H9 (cell line): Measurements from ENCODE around the gene HECTD3. TPM values are rescaled to one million over a fixed set of nuclear protein-coding genes. Genes with fewer than 3 reads are reported as not detected.

Experiments
- DNase-seq: peaks from one replicate; pipeline ENCODE4 v3.0.0-alpha.2; 2017
- H2AFZ ChIP-seq: one replicate; pipeline ENCODE4 v1.6.1; 2013; ENCODE audit warnings: mild to moderate bottlenecking, low read length, control low read depth, moderate library complexity
- H2AK5ac ChIP-seq: 2 replicates; pipeline ENCODE4 v1.6.1; 2013; ENCODE audit warnings: low read length, control low read depth, mixed read lengths; ENCODE audit not compliant: insufficient read length
- H2BK120ac ChIP-seq: one replicate; pipeline ENCODE4 v1.6.1; 2013; ENCODE audit warnings: low read depth, mild to moderate bottlenecking, low read length, control low read depth, inconsistent platforms; ENCODE audit not compliant: poor library complexity, severe bottlenecking
- H2BK12ac ChIP-seq: 2 replicates; pipeline ENCODE4 v1.6.1; 2013; ENCODE audit warnings: low read length, control low read depth, mixed read lengths, low read depth; ENCODE audit not compliant: insufficient read length
- H2BK15ac ChIP-seq: 2 replicates; pipeline ENCODE4 v1.6.1; 2013; ENCODE audit warnings: low read depth, low read length, control low read depth
- H2BK20ac ChIP-seq: one replicate; pipeline ENCODE4 v1.6.1; 2013; ENCODE audit warnings: low read depth, mild to moderate bottlenecking, low read length, control low read depth, inconsistent platforms; ENCODE audit not compliant: poor library complexity, severe bottlenecking
- H2BK5ac ChIP-seq: 2 replicates; pipeline ENCODE4 v1.6.1; 2013; ENCODE audit warnings: low read length, control low read depth, mixed read lengths; ENCODE audit not compliant: insufficient read length
- H3K14ac ChIP-seq: 2 replicates; pipeline ENCODE4 v1.6.1; 2013; ENCODE audit warnings: low read length, control low read depth; ENCODE audit not compliant: insufficient read depth
- H3K18ac ChIP-seq: 2 replicates; pipeline ENCODE4 v1.6.1; 2013; ENCODE audit warnings: low read depth, mild to moderate bottlenecking, mixed read lengths, low read length, control low read depth; ENCODE audit not compliant: insufficient read length
- H3K23ac ChIP-seq: 2 replicates; pipeline ENCODE4 v1.6.1; 2013; ENCODE audit warnings: low read length, control low read depth, mixed read lengths, low read depth; ENCODE audit not compliant: insufficient read length
- H3K23me2 ChIP-seq: 2 replicates; pipeline ENCODE4 v1.6.1; 2013; ENCODE audit warnings: low read depth, mild to moderate bottlenecking, mixed read lengths, low read length, control low read depth; ENCODE audit not compliant: insufficient read length, poor library complexity, severe bottlenecking
- H3K27ac ChIP-seq: 2 replicates; pipeline ENCODE4 v1.5.1; 2013; ENCODE audit warnings: low read length, control low read depth, mixed read lengths, low read depth; ENCODE audit not compliant: insufficient read length
- H3K27me3 ChIP-seq: 2 replicates; pipeline ENCODE4 v1.6.1; 2013; ENCODE audit warnings: low read length, control low read depth, inconsistent platforms; ENCODE audit not compliant: insufficient read depth
- H3K4ac ChIP-seq: 2 replicates; pipeline ENCODE4 v1.6.1; 2013; ENCODE audit warnings: low read depth, mild to moderate bottlenecking, control low read depth, inconsistent platforms, low read length, moderate library complexity
- H3K4me1 ChIP-seq: 2 replicates; pipeline ENCODE4 v1.6.1; 2013; ENCODE audit warnings: low read length, control low read depth, inconsistent platforms; ENCODE audit not compliant: insufficient read depth
- H3K4me2 ChIP-seq: 2 replicates; pipeline ENCODE4 v1.6.1; 2013; ENCODE audit warnings: low read length, control low read depth, mixed read lengths; ENCODE audit not compliant: insufficient read length, insufficient read depth
- H3K56ac ChIP-seq: 2 replicates; pipeline ENCODE4 v1.6.1; 2013; ENCODE audit warnings: low read depth, mild to moderate bottlenecking, mixed read lengths, low read length, control low read depth; ENCODE audit not compliant: insufficient read length
- H3K79me1 ChIP-seq: 2 replicates; pipeline ENCODE4 v1.6.1; 2013; ENCODE audit warnings: low read depth, mild to moderate bottlenecking, moderate library complexity, low read length, control low read depth, inconsistent platforms; ENCODE audit not compliant: insufficient read depth, poor library complexity, severe bottlenecking
- H3K79me2 ChIP-seq: 2 replicates; pipeline ENCODE4 v1.6.1; 2013; ENCODE audit warnings: low read length, control low read depth, inconsistent platforms; ENCODE audit not compliant: insufficient read depth
- H3K9ac ChIP-seq: 2 replicates; pipeline ENCODE4 v1.6.1; 2013; ENCODE audit warnings: low read length, control low read depth, mixed read lengths; ENCODE audit not compliant: insufficient read length; ENCODE audit errors: extremely low read depth
- H3K9me3 ChIP-seq: one replicate; pipeline ENCODE4 v1.6.1; 2013; ENCODE audit warnings: low read depth, low read length, inconsistent platforms; ENCODE audit not compliant: control insufficient read depth
- H3T11ph ChIP-seq: one replicate; pipeline ENCODE4 v1.6.1; 2013; ENCODE audit warnings: mild to moderate bottlenecking, low read length, control low read depth, inconsistent platforms
- H4K20me1 ChIP-seq: one replicate; pipeline ENCODE4 v1.6.1; 2013; ENCODE audit not compliant: control insufficient read depth, insufficient read length, insufficient read depth
- H4K5ac ChIP-seq: 2 replicates; pipeline ENCODE4 v1.6.1; 2013; ENCODE audit warnings: low read depth, mild to moderate bottlenecking, mixed read lengths, low read length, control low read depth; ENCODE audit not compliant: insufficient read length
- H4K8ac ChIP-seq: replicated peaks from 2 replicates; pipeline ENCODE4 v1.6.1; 2013; ENCODE audit warnings: low read length, control low read depth, mixed read lengths, low read depth; ENCODE audit not compliant: insufficient read length
- H4K91ac ChIP-seq: 2 replicates; pipeline ENCODE4 v1.6.1; 2013; ENCODE audit warnings: low read depth, mild to moderate bottlenecking, moderate library complexity, mixed read lengths, low read length, control low read depth; ENCODE audit not compliant: insufficient read length
- H3K27ac Mint-ChIP-seq, 3 experiments: 2 replicates in 2 of 3; 3 replicates in 1 of 3; pipeline ENCODE4 v1.8.0; 2020 to 2021; ENCODE audit warnings: mixed read lengths in 3 of 3, mild to moderate bottlenecking in 1 of 3, moderate library complexity in 1 of 3
- H3K27me3 Mint-ChIP-seq: 2 replicates; pipeline ENCODE4 v1.8.0; 2021; ENCODE audit warnings: low read depth, mild to moderate bottlenecking, moderate library complexity, mixed read lengths
- H3K36me3 Mint-ChIP-seq, 3 experiments: 2 replicates in 2 of 3; 3 replicates in 1 of 3; pipeline ENCODE4 v1.8.0; 2020 to 2021; ENCODE audit warnings: low read depth in 3 of 3, mixed read lengths in 3 of 3; ENCODE audit not compliant: insufficient read depth in 1 of 3
- H3K4me1 Mint-ChIP-seq, 2 experiments: 2 replicates each; pipeline ENCODE4 v1.8.0; 2020; ENCODE audit warnings: mixed read lengths in 2 of 2
- H3K4me3 Mint-ChIP-seq, 2 experiments: 2 replicates in 1 of 2; 3 replicates in 1 of 2; pipeline ENCODE4 v1.8.0; 2020 to 2021; ENCODE audit warnings: mild to moderate bottlenecking in 2 of 2, mixed read lengths in 2 of 2, moderate library complexity in 1 of 2
- H3K9me3 Mint-ChIP-seq, 2 experiments: 2 replicates in 1 of 2; 3 replicates in 1 of 2; pipeline ENCODE4 v1.8.0; 2020; ENCODE audit warnings: mild to moderate bottlenecking in 2 of 2, mixed read lengths in 2 of 2, moderate library complexity in 1 of 2
- CTCF ChIP-seq: fragments of 200-600 bp; sonication (generic); conservative IDR thresholded peaks from 3 replicates; pipeline ENCODE4 v1.8.0; 2021; ENCODE audit warnings: antibody characterized with exemption, mild to moderate bottlenecking
- WGBS: extraction: QIAGEN DNeasy Blood & Tissue Kit; methylation state at CpG from one replicate; pipeline ENCODE4 v1.1.7; 2013; ENCODE audit warnings: missing lambda C conversion rate, low lambda C conversion rate, mixed read lengths; ENCODE audit not compliant: insufficient read length; ENCODE audit errors: extremely low coverage; 5-methylcytosine and 5-hydroxymethylcytosine counted together
- total RNA-seq: library from RNA; stranded (reverse); gene quantifications from 2 replicates; pipeline ENCODE4 v1.2.1, GENCODE V29; 2021

Gene HECTD3
- total RNA-seq, 1 experiment from 2014 or later = 36.0 TPM

- H3K79me1 ChIP-seq = no peaks in the 10 kb centered on the region
- H3K23ac ChIP-seq = no peak overlapping the region
- no peak overlapping the region for H3K14ac ChIP-seq
- no peak overlapping the region for H2BK15ac ChIP-seq
- no peak overlapping the region for H4K91ac ChIP-seq
- no peak overlapping the region for H3K4me2 ChIP-seq
- no peak overlapping the region for H2BK12ac ChIP-seq
- no peaks in the 10 kb centered on the region for H4K20me1 ChIP-seq
- no peak for DNase-seq
- TF ChIP-seq CTCF = no peak
- Mint-ChIP-seq H3K9me3 (no peaks in the 10 kb centered on the region), H3K4me1 (peaks cover 6% of the 10 kb centered on the region in 2 experiments), H3K36me3 (no peaks in the 10 kb centered on the region), H3K27ac (no peak overlapping the region; a peak in 1 of 7 replicates), H3K27me3 (no peaks in the 10 kb centered on the region), H3K4me3 (no peak overlapping the region)
- H4K5ac ChIP-seq = no peak overlapping the region
- H3K79me2 ChIP-seq = no peaks in the 10 kb centered on the region
- no peak overlapping the region for H2BK5ac ChIP-seq
- H2BK120ac ChIP-seq = no peak overlapping the region
- H3K9me3 ChIP-seq = no peaks in the 10 kb centered on the region
- no peak overlapping the region for H3K9ac ChIP-seq
- no peak overlapping the region for H2BK20ac ChIP-seq
- H4K8ac ChIP-seq = no peak overlapping the region
- no peak overlapping the region for H3K27ac ChIP-seq
- no peak overlapping the region for H3K4ac ChIP-seq
- H3T11ph ChIP-seq = no peak overlapping the region
- no peaks in the 10 kb centered on the region for H3K27me3 ChIP-seq
- no peaks in the 10 kb centered on the region for H3K23me2 ChIP-seq
- H2AK5ac ChIP-seq = no peak overlapping the region
- H3K18ac ChIP-seq = no peak overlapping the region
- WGBS = no CpG with 5 or more reads among the region's 5 CpGs
- no peak overlapping the region for H2AFZ ChIP-seq
- no peak overlapping the region for H3K56ac ChIP-seq
- H3K4me1 ChIP-seq = peaks cover 2% of the 10 kb centered on the region; the same call in 1 of the 2 replicates
Observed at GRCh38 chr1:45043094-45043493, 32.0 kb upstream of the HECTD3 start.
